Stimulated activated CD4-positive, alpha-beta T cell treated with anti-CD3 and anti-CD28 coated beads, Interleukin-4, amount 100 ng/mL, for 48 hours (primary cell): ENCODE results near the gene TNFRSF21.
"Not testable (repeated sequence)": the region's sequence is repeated elsewhere in the genome, so short reads cannot be mapped to it uniquely, and the experiment has no call there.

Experiments
- DNase-seq, 2 donors: peaks; one replicate each; pipeline ENCODE4 v3.0.0-alpha.2; 2020; ENCODE audit warnings: low read depth in 2 of 2

The TNFRSF21 gene

DNA sequence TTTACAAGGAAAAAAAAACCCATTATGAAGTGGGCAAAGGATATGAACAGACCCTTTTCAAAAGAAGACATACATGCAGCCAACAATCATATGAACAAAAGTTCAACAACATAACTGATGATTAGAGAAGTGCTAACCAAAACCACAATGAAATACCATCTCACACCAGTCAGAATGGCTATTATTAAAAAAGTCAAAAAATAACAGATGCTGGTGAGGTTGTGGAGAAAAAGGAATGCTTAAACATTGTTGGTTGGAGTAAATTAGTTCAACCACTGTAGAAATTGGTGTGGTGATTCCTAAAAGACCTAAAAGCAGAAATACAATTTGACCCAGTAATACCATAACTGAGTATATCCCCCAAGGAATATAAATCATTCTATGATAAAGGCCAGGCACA lies 86.5 kb downstream of the TNFRSF21 start:
- DNase-seq, result not testable (repeated sequence)

DNA sequence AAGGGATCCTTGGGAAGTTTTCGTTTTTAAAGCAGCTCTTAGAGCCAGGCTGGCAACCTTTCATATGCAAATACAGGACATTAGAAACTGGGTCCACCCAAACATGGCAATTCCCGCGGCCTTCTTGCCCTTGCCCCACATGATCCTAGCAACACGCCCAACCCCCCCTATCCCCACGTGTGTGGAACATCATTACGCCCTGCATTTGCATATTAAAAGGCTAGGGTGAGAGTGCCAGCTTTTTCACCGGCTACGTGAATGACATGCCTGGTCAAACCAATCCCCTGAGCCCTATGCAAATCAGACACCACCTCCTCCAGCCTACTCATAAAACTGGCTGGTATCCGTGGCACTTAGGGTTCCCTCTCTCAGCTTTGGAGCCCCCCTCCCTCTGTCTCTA lies 88.1 kb downstream of the TNFRSF21 start:
- no peak for DNase-seq

DNA sequence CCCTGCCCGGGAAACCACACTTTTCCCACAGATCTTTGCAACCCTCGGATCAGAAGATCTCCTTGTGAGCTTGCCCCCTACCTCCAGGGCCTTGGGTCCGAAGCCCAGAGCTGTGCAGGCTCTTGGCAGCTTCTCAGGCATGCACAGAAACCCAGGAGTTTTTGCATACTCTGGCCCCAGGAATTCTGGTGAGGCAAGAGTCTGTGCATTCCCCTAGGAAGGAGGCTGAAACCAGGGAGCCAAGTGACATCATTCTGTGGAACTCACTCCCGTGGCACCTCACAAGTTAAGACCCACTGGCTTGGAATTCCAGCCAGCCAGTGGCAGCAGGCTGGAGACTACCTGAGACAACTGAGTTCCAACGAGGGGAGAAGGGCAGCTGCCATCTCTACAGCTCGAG lies 100.1 kb downstream of the TNFRSF21 start:
- no peak for DNase-seq

DNA sequence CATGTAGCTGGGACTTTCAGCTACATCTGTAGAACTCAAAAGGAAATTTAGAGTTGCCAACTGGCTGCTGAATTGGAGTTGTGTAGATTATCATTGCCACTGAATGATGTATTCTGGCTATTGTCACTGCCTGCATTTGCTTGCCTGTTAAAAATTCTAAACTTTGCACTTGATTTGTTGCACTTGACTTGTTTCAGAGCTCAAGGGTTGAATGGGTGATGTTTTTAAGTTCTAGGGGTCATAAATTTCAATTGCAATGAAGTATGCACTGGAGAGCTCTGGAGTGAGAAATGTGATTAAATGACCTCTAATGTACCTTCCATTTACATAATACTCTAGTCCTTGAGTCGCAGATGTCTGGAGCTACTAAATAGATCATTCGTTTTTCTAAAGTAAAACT lies 102.4 kb downstream of the TNFRSF21 start:
- DNase-seq, result no peak

DNA sequence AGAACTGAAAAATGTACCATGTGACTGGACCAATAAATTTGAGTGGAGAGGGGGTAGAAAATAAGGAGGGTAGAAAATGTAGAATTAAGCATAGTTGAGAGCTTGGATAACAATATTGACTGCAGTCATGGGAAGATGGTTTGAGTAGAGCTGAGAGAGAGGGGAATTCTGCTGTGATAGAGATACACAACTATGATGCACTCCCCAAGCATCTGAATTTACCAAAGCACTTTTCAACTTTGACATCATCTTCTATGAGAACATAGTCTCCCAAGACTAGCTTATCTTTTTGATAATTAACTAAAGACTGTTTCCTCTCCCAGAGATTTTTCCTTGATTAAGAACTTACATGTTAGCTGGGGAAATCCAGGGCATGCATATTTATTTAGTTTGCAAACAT lies 103.1 kb downstream of the TNFRSF21 start:
- no peak for DNase-seq

DNA sequence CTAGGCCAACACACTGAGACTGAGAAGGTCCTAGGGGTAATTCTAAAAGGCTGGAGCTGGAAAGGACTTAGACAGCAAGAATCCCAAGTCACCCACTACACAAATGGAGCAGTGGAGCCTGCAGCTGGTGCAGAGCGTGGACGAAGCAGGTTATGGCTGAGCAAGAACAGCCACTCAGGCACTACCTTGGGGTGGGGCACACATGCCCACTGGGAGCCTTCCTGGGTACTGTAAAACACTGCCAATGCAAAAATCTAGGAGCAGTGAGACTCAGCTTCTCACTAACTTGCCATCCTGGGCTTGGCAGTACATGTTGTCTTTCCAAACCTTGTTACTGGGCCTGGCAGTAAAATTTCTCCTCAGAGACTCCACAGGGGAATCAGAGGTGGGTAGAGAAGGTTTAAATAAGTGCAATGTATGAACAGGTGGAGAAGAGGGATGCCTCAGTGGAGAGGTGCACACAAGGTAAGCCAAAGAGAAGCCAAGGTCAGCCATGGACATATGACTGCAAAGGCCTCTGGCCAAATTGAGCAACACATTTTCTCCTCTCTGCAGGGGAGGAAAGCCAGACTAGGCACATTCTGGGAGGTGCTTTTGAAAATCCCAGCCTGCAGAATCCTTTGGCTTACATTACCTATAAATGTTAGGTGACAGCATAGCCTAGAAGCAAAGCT lies 105.6 kb downstream of the TNFRSF21 start:
- no peak for DNase-seq

DNA sequence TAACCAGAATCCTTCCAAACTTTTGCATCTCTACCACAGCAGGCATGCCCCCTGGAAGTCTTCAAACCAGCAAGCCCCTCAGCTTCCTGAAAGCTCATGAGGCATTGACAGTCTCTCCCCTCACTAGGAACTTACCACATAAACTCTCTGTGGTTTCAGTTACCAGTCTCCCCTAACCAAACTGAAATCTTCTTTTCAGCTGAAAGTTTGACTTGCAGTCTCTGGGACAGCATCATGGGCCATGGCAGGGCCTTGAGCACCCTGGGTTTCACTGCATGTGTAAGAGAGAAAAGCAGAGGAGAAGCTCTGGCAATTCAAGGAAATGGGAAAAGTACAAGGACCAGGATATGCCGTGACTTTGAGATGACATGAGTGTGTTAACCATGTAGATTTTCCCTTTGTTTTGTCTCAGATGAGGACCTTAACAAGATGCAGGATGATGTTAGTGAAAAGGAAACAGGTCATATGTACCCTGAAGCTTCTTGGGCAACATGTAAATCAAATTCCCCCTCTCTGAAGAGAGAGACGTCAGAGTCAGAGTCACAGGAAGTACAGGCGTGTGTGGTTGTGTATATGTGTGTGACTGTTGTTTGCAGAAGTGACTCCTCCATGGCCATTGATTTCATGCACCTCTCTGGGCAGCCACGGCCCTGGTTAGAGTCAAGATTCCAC lies 106.3 kb downstream of the TNFRSF21 start:
- DNase-seq, result no peak

DNA sequence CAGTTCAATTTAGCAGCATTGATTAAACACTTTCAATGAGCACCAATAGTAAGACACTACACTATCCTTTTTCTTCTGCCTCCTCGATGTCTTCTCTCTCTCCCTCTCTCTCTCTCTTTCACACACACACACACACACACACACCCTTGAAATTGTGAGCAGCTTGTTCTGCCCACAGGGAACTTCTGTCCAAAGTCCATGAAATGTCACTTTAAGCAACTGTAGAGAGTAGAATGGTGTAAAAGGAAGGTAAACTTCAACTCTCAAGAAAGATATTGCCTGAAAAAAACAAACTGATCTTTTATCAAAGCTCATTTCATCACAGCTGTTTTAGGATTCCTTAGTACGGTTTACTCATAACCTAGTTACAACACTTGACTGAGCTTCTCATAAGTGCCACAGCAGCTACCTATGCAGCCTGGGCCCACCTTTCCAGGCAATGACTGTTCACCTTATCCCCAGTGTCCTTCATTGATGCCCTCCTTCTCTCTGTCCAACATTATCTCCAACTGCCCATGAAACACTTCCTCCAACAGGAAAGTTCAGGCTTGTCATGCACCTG lies 107.0 kb downstream of the TNFRSF21 start:
- DNase-seq, result no peak

DNA sequence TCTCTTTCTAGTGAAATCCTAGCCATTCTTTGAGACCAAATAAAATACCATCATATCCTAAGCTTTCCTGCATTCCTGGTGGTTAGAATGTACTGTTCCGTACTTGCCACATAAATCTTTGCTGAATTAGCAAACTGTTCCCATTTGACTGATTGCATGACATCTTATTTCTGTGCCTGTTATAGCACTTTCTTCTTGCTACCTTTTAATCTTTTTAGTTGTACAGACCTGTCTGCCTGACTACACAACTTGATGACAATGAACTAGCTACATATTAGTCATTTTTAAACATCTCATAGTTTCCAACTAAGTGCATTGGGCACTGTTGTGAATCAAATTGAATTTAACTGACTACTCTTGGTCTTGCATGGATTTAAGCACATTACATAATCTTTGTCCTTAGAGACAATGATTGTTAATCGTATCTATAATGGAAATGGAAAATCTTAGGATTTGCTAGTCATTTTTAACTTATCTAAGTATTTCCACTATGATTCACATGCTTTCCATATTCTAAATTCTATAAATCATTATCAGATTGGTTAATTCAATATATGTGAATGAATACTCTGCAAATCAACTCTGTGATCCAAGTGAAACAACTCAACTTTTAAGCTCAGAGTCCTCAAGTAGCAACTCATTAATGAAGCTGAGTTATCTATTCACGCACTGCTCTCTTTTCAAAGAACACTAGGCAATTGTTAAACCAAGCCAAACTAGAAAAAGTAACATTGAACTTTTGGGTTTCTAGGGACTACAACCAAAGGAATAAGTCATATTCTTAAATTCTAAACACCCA lies 109.0 kb downstream of the TNFRSF21 start:
- no peak for DNase-seq

DNA sequence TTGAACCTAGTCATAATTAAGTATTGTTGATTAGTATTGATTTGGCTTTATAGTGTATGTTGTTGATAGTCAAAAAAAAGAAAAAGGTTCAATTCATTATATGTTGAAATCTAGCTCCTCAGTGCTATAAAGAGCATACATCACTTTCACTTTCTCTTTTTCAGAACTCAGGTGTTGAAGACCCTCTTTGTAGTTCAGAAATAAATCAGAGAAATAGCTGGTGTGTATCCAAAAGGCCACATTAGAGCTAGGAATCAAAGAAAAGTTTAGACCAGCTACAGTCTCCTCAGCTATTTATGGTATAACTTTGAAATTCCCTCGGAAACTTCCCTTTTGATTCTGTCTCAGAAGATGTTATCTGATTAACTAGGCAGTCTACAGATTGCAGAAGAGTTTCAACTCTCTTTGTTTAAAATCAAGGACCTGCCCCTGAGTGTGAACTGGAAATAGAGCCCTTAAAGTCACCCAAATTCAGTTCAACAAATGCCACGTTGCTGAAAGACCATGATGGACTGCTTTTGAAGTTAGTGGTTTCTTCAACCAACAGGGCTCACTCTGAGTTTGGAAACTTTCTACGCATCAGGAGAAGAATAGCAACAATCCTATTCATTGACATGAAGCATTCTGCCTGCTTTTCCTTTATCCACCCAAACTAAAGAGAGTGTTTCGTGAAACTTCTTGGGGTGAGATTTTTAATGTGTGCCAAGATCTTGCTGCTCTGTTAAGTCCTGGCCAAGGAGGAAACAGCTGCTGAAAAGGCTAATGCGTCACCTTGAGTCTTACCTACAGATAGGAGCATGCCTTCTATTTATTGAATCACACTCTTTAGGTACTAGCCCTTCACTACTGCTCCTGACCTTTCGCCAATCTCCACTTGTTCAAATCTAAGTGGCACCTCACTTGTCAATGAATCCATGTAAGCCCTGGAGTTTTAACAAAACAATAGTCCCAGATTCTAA lies 111.7 kb downstream of the TNFRSF21 start:
- no peak for DNase-seq

DNA sequence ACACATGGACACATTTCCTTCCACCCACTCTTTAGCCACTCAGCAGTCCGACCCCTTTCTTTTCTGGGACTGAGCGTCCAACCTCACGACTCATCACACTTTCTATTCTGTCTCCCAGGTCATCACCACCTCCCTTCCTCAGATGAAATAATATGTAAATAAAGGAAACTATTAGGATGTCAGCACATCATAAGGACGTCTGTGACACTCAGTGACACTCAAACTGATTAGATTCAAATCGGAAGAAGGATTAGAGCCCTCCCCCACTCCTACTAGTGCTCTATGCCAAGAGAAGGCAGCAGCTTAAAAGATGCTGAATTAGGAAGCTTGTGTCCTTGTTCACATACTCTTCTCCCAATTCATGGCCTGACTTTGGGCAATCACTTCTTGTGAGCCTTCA lies 113.6 kb downstream of the TNFRSF21 start:
- no peak for DNase-seq

DNA sequence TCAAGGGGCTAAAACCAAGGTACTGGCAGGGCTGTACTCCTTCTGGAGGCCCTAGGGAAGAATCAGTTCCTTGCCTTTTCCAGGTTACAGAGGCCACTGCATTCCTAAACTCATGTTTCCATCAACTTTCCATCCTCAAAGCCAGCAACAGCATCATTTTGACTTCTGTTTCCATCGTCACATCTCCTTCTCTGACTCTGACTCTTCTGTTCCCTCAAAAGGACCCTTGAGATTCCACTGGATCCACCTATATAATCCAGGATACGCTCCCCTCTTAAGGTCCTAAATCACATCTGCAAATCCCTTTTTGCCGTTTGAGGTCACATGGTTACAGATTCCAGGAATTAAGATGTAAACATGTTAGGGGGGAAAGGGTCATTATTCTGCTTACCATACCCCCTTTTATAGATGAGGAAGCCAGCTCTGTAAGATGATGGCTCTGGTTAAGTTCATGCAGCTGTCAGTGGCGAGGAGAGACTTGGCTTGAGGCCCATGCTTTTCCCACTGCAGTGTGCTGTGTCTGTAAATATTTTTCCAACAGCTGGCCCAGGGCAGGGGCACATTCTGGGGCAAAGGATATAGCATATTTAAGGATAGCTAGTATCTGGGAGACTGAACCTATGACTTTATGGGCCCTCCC lies 114.6 kb downstream of the TNFRSF21 start:
- no peak for DNase-seq

DNA sequence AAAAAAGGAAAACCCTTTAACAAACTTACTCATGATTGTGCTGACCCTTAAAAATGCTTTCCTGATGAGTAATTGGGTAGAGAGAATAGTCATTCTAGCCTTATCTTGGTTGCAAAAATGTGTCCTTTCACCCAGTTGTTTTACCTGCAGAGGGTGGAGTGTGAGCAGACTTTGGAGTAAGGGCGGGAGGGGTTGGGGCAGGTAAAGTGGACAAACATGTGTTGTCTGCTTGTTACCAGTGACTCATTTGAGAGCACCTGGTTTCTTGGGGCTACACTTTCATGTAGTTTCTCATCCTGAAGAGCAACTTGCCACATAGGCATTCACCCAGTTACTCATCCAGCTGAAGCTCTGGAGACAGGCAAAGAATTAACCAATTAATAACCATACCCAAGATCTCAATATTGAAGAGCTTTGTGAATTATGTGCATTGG lies 121.1 kb downstream of the TNFRSF21 start:
- DNase-seq, result no peak

DNA sequence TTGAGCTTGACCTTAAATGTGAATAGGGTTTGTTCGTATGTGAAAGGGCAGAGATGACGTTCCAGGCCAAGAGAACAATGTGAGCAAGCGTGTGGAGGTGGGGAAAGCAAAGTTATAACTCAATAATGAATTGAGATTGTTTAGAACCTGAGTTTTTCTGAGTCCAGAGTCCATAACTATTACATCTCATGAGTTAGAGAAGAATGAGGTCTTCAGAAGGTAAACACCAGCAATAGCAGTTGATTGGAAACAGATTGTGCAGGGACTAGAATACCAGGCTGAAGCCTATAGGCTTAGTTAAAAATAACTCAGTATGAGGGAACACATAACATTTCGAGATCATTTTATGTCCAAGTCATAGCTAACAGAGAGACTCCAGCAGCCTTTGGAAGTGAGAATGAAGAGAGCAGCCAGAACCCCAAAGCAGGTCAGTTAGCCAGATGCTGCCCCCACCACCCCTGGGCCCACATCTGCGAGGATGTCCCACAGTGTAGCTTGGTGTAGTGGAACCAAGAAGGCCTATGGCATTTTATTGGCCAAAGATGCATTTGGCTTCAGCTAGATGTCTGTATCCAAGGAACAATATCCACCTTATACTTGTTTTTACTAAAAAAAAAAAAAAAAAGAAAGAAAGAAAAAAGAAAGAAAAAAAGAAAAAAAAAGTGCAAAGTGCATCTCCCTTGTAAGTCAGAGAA lies 121.7 kb downstream of the TNFRSF21 start:
- no peak for DNase-seq

DNA sequence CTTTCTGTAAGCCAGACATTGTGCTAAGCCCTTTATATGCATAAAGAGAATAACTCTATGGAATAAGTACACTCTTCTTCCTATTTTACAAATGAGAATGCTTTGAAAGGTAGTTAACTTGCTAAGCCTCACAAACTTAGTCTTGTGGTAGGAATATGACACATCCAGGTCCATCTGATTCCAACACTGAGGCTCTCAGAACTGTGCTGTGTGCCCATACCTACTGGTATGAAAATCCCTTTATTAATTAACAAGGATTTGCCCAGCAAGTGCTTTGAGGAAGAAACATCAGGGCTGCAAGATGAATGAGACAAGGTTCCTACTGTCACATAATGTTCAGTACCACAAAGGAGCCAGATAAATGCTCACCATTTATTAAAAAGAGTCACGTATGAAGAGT lies 122.6 kb downstream of the TNFRSF21 start:
- DNase-seq, result no peak

DNA sequence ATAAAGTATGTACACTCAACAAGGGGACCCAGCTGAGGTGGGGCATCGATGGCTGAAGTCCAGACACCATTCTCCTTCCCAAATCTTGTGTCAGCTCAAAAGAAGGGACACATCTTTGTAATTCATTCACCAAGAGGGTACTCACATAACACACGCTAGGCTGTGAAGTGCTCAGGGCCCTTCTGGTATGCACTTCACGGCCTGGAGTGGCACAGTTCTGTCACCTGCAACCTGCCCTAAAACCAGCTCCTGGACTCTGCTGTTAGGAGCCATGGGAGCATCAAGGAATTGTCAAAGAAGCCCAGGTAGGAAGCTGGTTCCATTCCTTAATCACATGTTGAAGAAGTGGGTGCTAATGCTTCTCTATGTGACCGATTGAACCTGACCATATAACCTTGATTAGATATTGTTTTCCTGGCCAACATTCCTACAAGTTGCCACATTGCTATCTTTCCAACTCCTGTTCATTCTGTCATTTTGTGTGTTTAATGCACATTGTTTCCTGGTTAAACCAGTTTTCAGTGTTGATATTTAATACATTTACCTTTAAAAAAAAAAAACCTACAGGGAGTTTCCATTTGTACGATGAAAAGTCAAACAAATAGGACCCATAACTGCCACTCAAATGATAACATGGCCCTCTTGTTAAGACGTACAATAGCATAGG lies 127.3 kb downstream of the TNFRSF21 start:
- no peak for DNase-seq

DNA sequence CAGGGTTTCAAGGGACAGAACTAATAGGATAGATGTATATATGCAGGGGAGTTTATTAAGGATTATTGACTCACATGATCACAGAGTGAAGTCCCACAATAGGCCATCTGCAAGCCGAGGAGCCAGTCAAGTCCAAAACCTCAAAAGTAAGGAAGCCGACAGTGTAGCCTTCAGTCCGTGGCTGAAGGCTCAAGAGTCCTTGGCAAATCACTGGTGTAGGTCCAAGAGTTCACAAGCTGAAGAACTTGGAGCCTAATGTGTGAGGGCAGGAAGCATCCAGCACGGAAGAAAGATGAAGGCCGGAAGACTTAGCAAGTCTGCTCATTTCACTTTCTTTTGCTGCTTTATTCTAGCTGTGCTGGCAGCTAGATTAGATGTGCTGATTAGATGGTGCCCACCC lies 128.0 kb downstream of the TNFRSF21 start:
- no peak for DNase-seq
